GM23248 (cell line): ENCODE data around the gene PDE4B.

Source experiments
- EZH2 ChIP-seq: fragments of 200-600 bp; sonication (generic); IDR thresholded peaks from 2 replicates; pipeline ENCODE4 v1.6.1; 2018; ENCODE audit warnings: antibody characterized with exemption, mild to moderate bottlenecking; ENCODE audit not compliant: insufficient read depth, poor library complexity, severe bottlenecking
- EZH2phosphoT487 ChIP-seq: fragments of 200-600 bp; sonication (generic); IDR thresholded peaks from 2 replicates; pipeline ENCODE4 v1.6.1; 2018; ENCODE audit warnings: antibody characterized with exemption, moderate library complexity, mild to moderate bottlenecking, low read depth; ENCODE audit not compliant: insufficient read depth

GRCh38 chr1:65814752-65815151 is 22.1 kb downstream of the PDE4B start:
- TF ChIP-seq EZH2 (no peak), EZH2phosphoT487 (no peak)
